ENCODE results near the gene H3-3A. TPM values are rescaled to one million over a fixed set of nuclear protein-coding genes. Genes with fewer than 3 reads are reported as not detected.

The H3-3A gene
- polyA plus RNA-seq, 2 of the 4 experiments (the other 2 are of a cell fraction) = 457 to 530 TPM

- WGBS (ENCODE audit: missing lambda C conversion rate) = 2% methylated on average over 17 of the region's 17 CpGs
- FAIRE-seq = no peak
Measured at GRCh38 chr1:226063977-226064815, 1.7 kb downstream of the H3-3A start.

GRCh38 chr1:226064816-226065248 lies 2.3 kb downstream of the H3-3A start:
- FAIRE-seq (peak; percentile 93), ATAC-seq (no peak), DNase-seq (ENCODE audit: low read depth in 1 of 2, low spot score in 1 of 2) (peak; percentile 41 to 65)
- no peaks in the 10 kb centered on the region for H3K9me3 ChIP-seq
- H3K4me2 ChIP-seq = peak overlapping the region; percentile 83
- H3K4me1 ChIP-seq = peaks cover 31% of the 10 kb centered on the region
- H3K4me3 ChIP-seq = peak overlapping the region; percentile 76
- CTCF ChIA-PET = interaction anchor here (0.6 to 4.0 kb wide), 47 partner anchors 9 to 590 kb away, joined by 3 to 80 read pairs (median 5); partner anchors contain the start of gene PARP1
- 5% methylated on average over 5 of the region's 5 CpGs for WGBS (ENCODE audit: missing lambda C conversion rate)
- POLR2A ChIA-PET = interaction anchor here (1.0 to 1.4 kb wide), 6 partner anchors 8 to 65 kb away, joined by 3 to 19 read pairs (median 6); partner anchors contain the start of gene SDE2
- H3K27ac ChIP-seq = no peak overlapping the region
- TF ChIP-seq ATOH8 (CRISPR knock-in tag; IDR thresholded peaks at IDR 0.05; ENCODE audit: low read depth) (no peak), RAD21 (conservative IDR thresholded peaks at IDR 0.05 in 1 of 2, IDR thresholded peaks at IDR 0.05 in 1 of 2) (peak; percentile 61 to 63), JUNB (IDR thresholded peaks at IDR 0.05) (no peak), HMGXB4 (CRISPR knock-in tag; IDR thresholded peaks at IDR 0.05; ENCODE audit: borderline replicate concordance) (no peak), NFE2L2 (conservative IDR thresholded peaks at IDR 0.05; ENCODE audit: low read length) (no peak), FOSL2 (IDR thresholded peaks at IDR 0.05) (no peak), FOSL2 (CRISPR knock-in tag; IDR thresholded peaks at IDR 0.05) (no peak), MAZ (IDR thresholded peaks at IDR 0.05; ENCODE audit: borderline replicate concordance, low read depth, low read length) (no peak), CTCF (IDR thresholded peaks at IDR 0.05) (peak; percentile 47; the same call in 2 of the 3 replicates), EHMT2 (IDR thresholded peaks at IDR 0.05; ENCODE audit: low read depth) (no peak), CHD4 (IDR thresholded peaks at IDR 0.05; ENCODE audit: borderline replicate concordance) (no peak), JUN (IDR thresholded peaks at IDR 0.05) (no peak), CBX2 (IDR thresholded peaks at IDR 0.05; ENCODE audit: borderline replicate concordance, low read depth) (no peak)

More at GRCh38 chr1:226063977-226064815, 1.7 kb downstream of the H3-3A start:
- H3K9me3 ChIP-seq = no peaks in the 10 kb centered on the region
- peak in 1 of 2 experiments; percentile 26 for DNase-seq (ENCODE audit: low read depth in 1 of 2, low spot score in 1 of 2)
- TF ChIP-seq NFE2L2 (conservative IDR thresholded peaks at IDR 0.05; ENCODE audit: low read length) = no peak
- TF ChIP-seq FOSL2 (IDR thresholded peaks at IDR 0.05) = no peak
- no peak for TF ChIP-seq FOSL2 (CRISPR knock-in tag; IDR thresholded peaks at IDR 0.05)
- TF ChIP-seq KDM5A (IDR thresholded peaks at IDR 0.05) = no peak
- TF ChIP-seq CTCF (IDR thresholded peaks at IDR 0.05) = peak; percentile 66
- TF ChIP-seq HEYL (CRISPR knock-in tag; IDR thresholded peaks at IDR 0.05) = peak; percentile 87; the same call in 1 of the 2 replicates
- TF ChIP-seq ZC3H11A (IDR thresholded peaks at IDR 0.05) = no peak; the same call in 1 of the 2 replicates
- peak; percentile 91; the same call in 1 of the 2 replicates for TF ChIP-seq ZSCAN20 (CRISPR knock-in tag; IDR thresholded peaks at IDR 0.05)
- TF ChIP-seq EHF (CRISPR knock-in tag; IDR thresholded peaks at IDR 0.05) = 0 out of 2 replicates have a peak, but pooled peaks have one; percentile 59
- no peak for TF ChIP-seq SMC3 (IDR thresholded peaks at IDR 0.05)
- no peak for TF ChIP-seq TFCP2L1 (CRISPR knock-in tag; IDR thresholded peaks at IDR 0.05)
- no peak for TF ChIP-seq GATA3 (IDR thresholded peaks at IDR 0.05; ENCODE audit: borderline replicate concordance)
- peak; percentile 27; the same call in 1 of the 2 replicates for TF ChIP-seq KDM1A (IDR thresholded peaks at IDR 0.05; ENCODE audit: low read depth)
- TF ChIP-seq USF2 (IDR thresholded peaks at IDR 0.05) = no peak
- 0 out of 2 replicates have a peak, but pooled peaks have one; percentile 47 for TF ChIP-seq ATOH8 (CRISPR knock-in tag; IDR thresholded peaks at IDR 0.05; ENCODE audit: low read depth)
- H3K4me3 ChIP-seq = peak overlapping the region; percentile 76
- ChIA-PET POLR2A (interaction anchor here (1.0 to 4.3 kb wide), 11 partner anchors 9 to 140 kb away, joined by 3 to 132 read pairs (median 12); partner anchors contain the start of genes PYCR2 and SDE2), CTCF (interaction anchor here (0.6 to 4.0 kb wide), 46 partner anchors 8 to 589 kb away, joined by 3 to 80 read pairs (median 5); partner anchors contain the start of gene PARP1)
- H3K27ac ChIP-seq = peak overlapping the region; percentile 96 to 98
- H3K4me2 ChIP-seq = peak overlapping the region; percentile 83
- H3K4me1 ChIP-seq = peaks cover 31% of the 10 kb centered on the region
- ATAC-seq = peak in 1 of 2 experiments; percentile 15; a peak in 2 of 6 replicates

Data from A549 (cell line).